ENCODE results near the gene ANO9.
"Not testable (repeated sequence)": the region's sequence is repeated elsewhere in the genome, so short reads cannot be mapped to it uniquely, and the experiment has no call there.

DNA sequence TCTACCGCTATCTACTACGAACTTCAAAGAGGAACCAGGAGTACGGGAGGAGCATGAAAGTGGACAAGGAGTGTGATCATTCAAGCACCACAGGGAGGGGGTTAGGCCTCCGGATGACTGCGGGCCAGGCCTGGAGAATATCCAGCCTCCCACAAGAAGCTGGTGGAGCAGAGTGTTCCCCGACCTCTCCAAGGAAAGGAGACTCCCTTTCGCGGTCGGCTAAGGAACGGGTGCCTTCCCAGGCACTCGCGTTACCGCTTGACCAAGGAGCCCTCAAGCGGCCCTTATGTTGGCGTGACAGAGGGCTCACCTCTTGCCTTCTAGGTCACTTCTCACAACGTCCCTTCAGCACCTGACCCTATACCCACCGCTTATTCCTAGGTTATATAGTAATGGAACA lies 52.4 kb downstream of the ANO9 start:
- not testable (repeated sequence) for TF ChIP-seq POLR2A, POLR2AphosphoS5 (IDR thresholded peaks at IDR 0.05)
- TF ChIP-seq, protein P1, sequence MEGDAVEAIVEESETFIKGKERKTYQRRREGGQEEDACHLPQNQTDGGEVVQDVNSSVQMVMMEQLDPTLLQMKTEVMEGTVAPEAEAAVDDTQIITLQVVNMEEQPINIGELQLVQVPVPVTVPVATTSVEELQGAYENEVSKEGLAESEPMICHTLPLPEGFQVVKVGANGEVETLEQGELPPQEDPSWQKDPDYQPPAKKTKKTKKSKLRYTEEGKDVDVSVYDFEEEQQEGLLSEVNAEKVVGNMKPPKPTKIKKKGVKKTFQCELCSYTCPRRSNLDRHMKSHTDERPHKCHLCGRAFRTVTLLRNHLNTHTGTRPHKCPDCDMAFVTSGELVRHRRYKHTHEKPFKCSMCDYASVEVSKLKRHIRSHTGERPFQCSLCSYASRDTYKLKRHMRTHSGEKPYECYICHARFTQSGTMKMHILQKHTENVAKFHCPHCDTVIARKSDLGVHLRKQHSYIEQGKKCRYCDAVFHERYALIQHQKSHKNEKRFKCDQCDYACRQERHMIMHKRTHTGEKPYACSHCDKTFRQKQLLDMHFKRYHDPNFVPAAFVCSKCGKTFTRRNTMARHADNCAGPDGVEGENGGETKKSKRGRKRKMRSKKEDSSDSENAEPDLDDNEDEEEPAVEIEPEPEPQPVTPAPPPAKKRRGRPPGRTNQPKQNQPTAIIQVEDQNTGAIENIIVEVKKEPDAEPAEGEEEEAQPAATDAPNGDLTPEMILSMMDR (IDR thresholded peaks at IDR 0.05), result not testable (repeated sequence)

Measured in breast epithelium (tissue), 3 donors.